ENCODE measurements around the gene MXI1. TPM values are rescaled to one million over a fixed set of nuclear protein-coding genes. Genes with fewer than 3 reads are reported as not detected.
"Not testable (repeated sequence)": the region's sequence is repeated elsewhere in the genome, so short reads cannot be mapped to it uniquely, and the experiment has no call there.

MXI1 gene
- polyA plus RNA-seq, 1 experiment = 17.1 TPM

- CTCF ChIA-PET = no interaction called here
- no peak overlapping the region for H3K4me3 ChIP-seq (ENCODE audit: low read depth, low read length)
- no peaks in the 10 kb centered on the region for H3K27me3 ChIP-seq (ENCODE audit: control insufficient read depth, insufficient read depth, low read length)
- POLR2A ChIA-PET = no interaction called here
- no peaks in the 10 kb centered on the region for H3K36me3 ChIP-seq (ENCODE audit: control insufficient read depth, insufficient read depth, low read length)
- DNase-seq (ENCODE audit: low read depth) = no peak
- TF ChIP-seq CTCF (IDR thresholded peaks at IDR 0.05; ENCODE audit: insufficient read depth, low read depth, low read length) = no peak
Observed at GRCh38 chr10:110181451-110181850, 26.0 kb upstream of the MXI1 start.

- DNase-seq (ENCODE audit: low read depth) = no peak
- H3K4me3 ChIP-seq (ENCODE audit: low read depth, low read length) = no peak overlapping the region
- no peak for TF ChIP-seq CTCF (IDR thresholded peaks at IDR 0.05; ENCODE audit: insufficient read depth, low read depth, low read length)
- H3K27me3 ChIP-seq (ENCODE audit: control insufficient read depth, insufficient read depth, low read length) = no peaks in the 10 kb centered on the region
- ChIA-PET POLR2A (no interaction called here), CTCF (no interaction called here)
- H3K36me3 ChIP-seq (ENCODE audit: control insufficient read depth, insufficient read depth, low read length) = no peaks in the 10 kb centered on the region
Observed at GRCh38 chr10:110181911-110182310, 25.5 kb upstream of the MXI1 start.

GRCh38 chr10:110184398-110184797, 23.0 kb upstream of the MXI1 start:
- DNase-seq (ENCODE audit: low read depth) = no peak
- POLR2A ChIA-PET = no interaction called here
- Histone ChIP-seq H3K36me3 (ENCODE audit: control insufficient read depth, insufficient read depth, low read length) (no peaks in the 10 kb centered on the region), H3K27me3 (ENCODE audit: control insufficient read depth, insufficient read depth, low read length) (no peaks in the 10 kb centered on the region; the same call in 1 of the 2 replicates), H3K4me3 (ENCODE audit: low read depth, low read length) (no peak overlapping the region)
- CTCF ChIA-PET = interaction anchor here (1.2 kb wide), 1 partner anchor 46 kb away, joined by 3 read pairs; no protein-coding TSS in a partner anchor
- no peak for TF ChIP-seq CTCF (IDR thresholded peaks at IDR 0.05; ENCODE audit: insufficient read depth, low read depth, low read length)

DNA sequence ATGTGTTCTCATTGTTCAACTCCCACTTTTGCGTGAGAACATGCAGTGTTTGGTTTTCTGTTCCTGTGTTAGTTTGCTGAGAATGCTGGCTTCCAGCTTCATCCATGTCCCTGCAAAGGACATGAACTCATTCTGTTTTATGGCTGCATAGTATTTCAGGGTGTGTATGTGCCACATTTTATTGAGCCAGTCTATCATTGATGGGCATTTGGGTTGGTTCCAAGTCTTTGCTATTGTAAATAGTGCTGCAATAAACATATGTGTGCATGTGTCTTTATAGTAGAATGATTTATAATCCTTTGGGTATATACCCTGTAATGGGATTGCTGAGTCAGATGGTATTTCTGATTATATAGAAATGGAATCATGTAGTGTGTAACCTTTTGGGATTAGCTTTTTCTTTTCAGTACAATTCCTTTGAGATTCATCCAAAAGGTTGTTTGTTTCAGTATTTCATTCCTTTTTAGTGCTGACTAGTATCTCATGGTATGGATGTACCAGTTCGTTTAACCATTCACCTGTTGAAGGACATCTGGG, 21.7 kb upstream of the MXI1 start:
- DNase-seq (ENCODE audit: low read depth); H3K27me3 ChIP-seq (ENCODE audit: control insufficient read depth, insufficient read depth, low read length); CTCF ChIA-PET; H3K36me3 ChIP-seq (ENCODE audit: control insufficient read depth, insufficient read depth, low read length); H3K4me3 ChIP-seq (ENCODE audit: low read depth, low read length); POLR2A ChIA-PET: not testable (repeated sequence)

DNA sequence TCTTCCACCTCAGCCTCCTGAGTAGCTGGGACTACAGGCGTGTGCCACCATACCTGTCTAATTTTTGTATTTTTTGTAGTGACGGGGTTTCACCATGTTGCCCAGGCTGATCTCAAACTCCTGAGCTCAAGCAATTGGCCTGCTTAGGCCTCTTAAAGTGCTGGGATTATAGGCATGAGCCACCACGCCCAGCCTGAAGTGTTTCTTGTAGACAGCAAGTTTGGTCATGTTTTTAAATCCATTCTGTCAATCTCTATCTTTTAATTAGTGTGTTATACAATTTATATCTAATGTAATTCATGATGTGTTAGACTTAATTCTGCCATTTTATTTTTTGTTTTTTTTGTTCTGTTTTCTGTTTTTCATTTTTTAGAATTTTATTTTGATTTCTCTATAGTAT, 17.2 kb upstream of the MXI1 start:
- no peak for DNase-seq (ENCODE audit: low read depth)
- no peak for TF ChIP-seq CTCF (IDR thresholded peaks at IDR 0.05; ENCODE audit: insufficient read depth, low read depth, low read length)
- Histone ChIP-seq H3K4me3 (ENCODE audit: low read depth, low read length) (no peak overlapping the region), H3K27me3 (ENCODE audit: control insufficient read depth, insufficient read depth, low read length) (peaks cover 2% of the 10 kb centered on the region; the same call in 1 of the 2 replicates), H3K36me3 (ENCODE audit: control insufficient read depth, insufficient read depth, low read length) (no peaks in the 10 kb centered on the region)
- ChIA-PET CTCF (interaction anchor here (1.0 to 1.5 kb wide), 2 partner anchors 19 to 20 kb away, joined by 3 read pairs; no protein-coding TSS in a partner anchor), POLR2A (no interaction called here)

DNA sequence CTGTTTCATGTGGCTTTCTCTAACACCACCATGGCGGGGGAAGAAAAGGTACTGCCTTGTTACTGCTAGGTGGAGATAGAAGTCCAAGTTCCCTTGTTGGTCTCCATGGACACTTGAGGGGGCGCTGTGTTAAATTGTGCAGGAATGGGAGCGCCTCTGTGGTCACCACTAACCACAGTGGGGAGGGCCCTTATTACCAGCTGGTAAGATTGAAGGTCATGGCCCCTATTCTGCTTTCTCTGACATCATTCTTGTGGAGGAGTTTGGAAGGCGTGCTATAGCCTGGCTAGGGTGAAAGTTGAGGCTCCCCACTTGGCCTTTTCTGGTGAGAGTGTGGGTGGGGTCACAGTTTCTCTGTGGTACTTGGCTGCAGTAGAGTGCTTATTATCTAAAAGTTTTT, 14.9 kb upstream of the MXI1 start:
- ChIA-PET POLR2A (no interaction called here), CTCF (no interaction called here)
- H3K36me3 ChIP-seq (ENCODE audit: control insufficient read depth, insufficient read depth, low read length) = no peaks in the 10 kb centered on the region
- peaks cover 4% of the 10 kb centered on the region for H3K27me3 ChIP-seq (ENCODE audit: control insufficient read depth, insufficient read depth, low read length)
- DNase-seq (ENCODE audit: low read depth) = no peak
- H3K4me3 ChIP-seq (ENCODE audit: low read depth, low read length) = no peak overlapping the region
- TF ChIP-seq CTCF (IDR thresholded peaks at IDR 0.05; ENCODE audit: insufficient read depth, low read depth, low read length) = no peak
